Glutamatergic neuron (in vitro differentiated cells): ENCODE results near the gene DENND4B. TPM values are rescaled to one million over a fixed set of nuclear protein-coding genes. Genes with fewer than 3 reads are reported as not detected.
"Not testable (repeated sequence)": the region's sequence is repeated elsewhere in the genome, so short reads cannot be mapped to it uniquely, and the experiment has no call there.

Source experiments
- DNase-seq: peaks from one replicate; pipeline ENCODE4 v3.0.0; 2022
- H3K27ac Mint-ChIP-seq: one replicate; pipeline ENCODE4 v1.8.0; 2020; ENCODE audit warnings: mild to moderate bottlenecking, mixed read lengths, inconsistent platforms; ENCODE audit not compliant: unreplicated experiment
- H3K27me3 Mint-ChIP-seq: one replicate; pipeline ENCODE4 v1.8.0; 2020; ENCODE audit warnings: mild to moderate bottlenecking, moderate library complexity, mixed read lengths, inconsistent platforms; ENCODE audit not compliant: unreplicated experiment
- H3K36me3 Mint-ChIP-seq: one replicate; pipeline ENCODE4 v1.8.0; 2020; ENCODE audit warnings: mild to moderate bottlenecking, mixed read lengths, inconsistent platforms; ENCODE audit not compliant: unreplicated experiment
- H3K4me1 Mint-ChIP-seq: one replicate; pipeline ENCODE4 v1.8.0; 2020; ENCODE audit warnings: mild to moderate bottlenecking, low read depth, mixed read lengths, inconsistent platforms; ENCODE audit not compliant: unreplicated experiment
- H3K4me3 Mint-ChIP-seq: one replicate; pipeline ENCODE4 v1.8.0; 2020; ENCODE audit warnings: mild to moderate bottlenecking, mixed read lengths, inconsistent platforms; ENCODE audit not compliant: unreplicated experiment
- H3K9me3 Mint-ChIP-seq: one replicate; pipeline ENCODE4 v1.8.0; 2020; ENCODE audit warnings: mild to moderate bottlenecking, moderate library complexity, mixed read lengths, inconsistent platforms; ENCODE audit not compliant: unreplicated experiment
- CTCF ChIP-seq: fragments of 200-600 bp; sonication (generic); IDR thresholded peaks from one replicate; pipeline ENCODE4 v1.5.0; 2021; ENCODE audit not compliant: partially characterized antibody, unreplicated experiment
- total RNA-seq: library from RNA; stranded (reverse); fragmentation: NEBNext Ultra II Directional; extraction: Animal tissue kit (Norgen Biotek cat#: 25700); gene quantifications from one replicate; pipeline ENCODE4 v1.2.1, GENCODE V29; 2021; ENCODE audit not compliant: unreplicated experiment

DENND4B gene
- total RNA-seq, 1 donor from 2014 or later: 72.9 TPM

DNA sequence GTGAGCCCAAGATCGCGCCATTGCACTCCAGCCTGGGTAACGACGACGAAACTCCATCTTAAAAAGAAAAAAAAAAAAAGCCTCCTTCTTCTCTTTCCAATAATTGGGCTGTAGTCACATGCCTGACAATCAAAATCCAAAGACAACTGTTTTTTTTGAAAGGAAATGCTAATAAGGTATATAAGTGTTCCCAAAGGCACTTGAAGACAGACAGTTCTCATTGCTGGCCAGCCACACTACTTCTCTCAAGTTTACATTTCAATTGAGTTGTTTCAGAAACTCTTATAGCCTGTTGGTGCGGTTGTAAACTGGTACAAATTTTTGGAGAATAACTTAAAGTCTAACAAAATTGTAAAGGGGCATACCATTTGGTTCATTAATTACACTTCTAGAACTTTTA lies 47.0 kb downstream of the DENND4B start:
- Mint-ChIP-seq H3K4me3 (no peak overlapping the region), H3K36me3 (no peaks in the 10 kb centered on the region), H3K9me3 (no peaks in the 10 kb centered on the region), H3K27ac (no peak overlapping the region), H3K27me3 (no peaks in the 10 kb centered on the region), H3K4me1 (no peaks in the 10 kb centered on the region)
- DNase-seq: no peak
- TF ChIP-seq CTCF: no peak

DNA sequence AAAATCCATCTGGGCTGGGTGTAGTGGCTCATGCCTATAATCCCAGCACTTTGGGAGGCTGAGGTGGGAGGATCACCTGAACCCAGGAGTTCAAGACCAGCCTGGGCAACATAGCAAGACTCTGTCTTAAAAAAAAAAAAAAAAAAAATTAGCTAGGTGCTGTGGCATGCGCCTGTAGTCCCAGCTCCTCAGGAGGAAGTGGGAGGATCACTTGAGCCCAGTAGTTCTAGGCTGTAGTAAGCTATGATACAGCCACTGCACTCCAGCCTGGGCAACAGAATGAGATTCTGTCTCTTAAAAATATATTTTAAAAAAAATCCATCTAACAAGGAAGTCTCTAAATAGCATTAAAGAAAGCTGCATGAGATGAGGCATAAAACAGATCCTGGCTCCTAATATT lies 50.7 kb downstream of the DENND4B start:
- H3K27ac Mint-ChIP-seq, H3K36me3 Mint-ChIP-seq, DNase-seq, H3K9me3 Mint-ChIP-seq, H3K4me3 Mint-ChIP-seq, H3K27me3 Mint-ChIP-seq, H3K4me1 Mint-ChIP-seq: not testable (repeated sequence)

GRCh38 chr1:153891042-153891441 lies 55.5 kb downstream of the DENND4B start:
- H3K4me1 Mint-ChIP-seq, DNase-seq, H3K36me3 Mint-ChIP-seq, H3K27me3 Mint-ChIP-seq, H3K27ac Mint-ChIP-seq, H3K9me3 Mint-ChIP-seq, H3K4me3 Mint-ChIP-seq: not testable (repeated sequence)

GRCh38 chr1:153888533-153888932 lies 58.0 kb downstream of the DENND4B start:
- TF ChIP-seq CTCF: no peak
- no peak for DNase-seq
- no peaks in the 10 kb centered on the region for H3K9me3 Mint-ChIP-seq
- H3K27ac Mint-ChIP-seq: no peak overlapping the region
- peaks cover 3% of the 10 kb centered on the region for H3K4me1 Mint-ChIP-seq
- no peaks in the 10 kb centered on the region for H3K27me3 Mint-ChIP-seq
- H3K36me3 Mint-ChIP-seq: no peaks in the 10 kb centered on the region
- no peak overlapping the region for H3K4me3 Mint-ChIP-seq

DNA sequence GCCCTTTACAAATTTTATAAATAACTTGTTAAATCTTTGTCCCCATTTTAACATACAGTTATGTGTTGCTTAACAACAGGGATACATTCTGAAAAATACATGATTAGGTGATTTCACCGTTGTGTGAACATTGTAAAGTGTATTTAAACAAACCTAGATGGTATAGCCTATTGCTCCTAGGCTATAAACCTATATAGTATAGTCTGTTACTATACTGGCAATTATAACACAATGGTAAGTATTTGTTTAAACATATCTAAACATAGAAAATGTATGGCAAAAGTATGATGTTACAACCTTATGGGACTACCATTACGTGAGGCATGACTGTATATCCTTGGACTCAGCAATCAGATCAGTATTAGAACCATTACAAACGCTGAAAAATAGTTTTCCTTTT lies 60.4 kb downstream of the DENND4B start:
- no peaks in the 10 kb centered on the region for H3K9me3 Mint-ChIP-seq
- TF ChIP-seq CTCF: no peak
- DNase-seq: no peak

DNA sequence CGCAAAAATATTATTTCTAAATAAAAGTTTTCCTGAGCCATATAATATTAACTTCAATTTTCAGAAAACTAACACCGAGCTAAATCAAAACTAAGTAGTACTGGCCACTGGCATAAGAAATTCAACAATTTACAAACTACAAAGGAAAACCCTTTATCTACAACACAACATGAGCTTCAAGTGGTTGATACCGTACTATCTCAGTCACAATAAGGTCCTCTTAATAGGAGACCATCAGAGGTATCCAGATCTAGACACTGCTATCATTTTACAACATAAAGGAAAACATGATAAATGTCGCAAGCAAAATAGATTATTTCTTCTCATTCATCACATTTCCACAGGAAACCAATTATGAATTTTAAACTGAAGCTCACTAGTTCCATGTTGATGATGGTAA lies 63.3 kb downstream of the DENND4B start:
- H3K9me3 Mint-ChIP-seq: peaks cover 2% of the 10 kb centered on the region
- no peaks in the 10 kb centered on the region for H3K36me3 Mint-ChIP-seq
- H3K27me3 Mint-ChIP-seq: no peaks in the 10 kb centered on the region
- no peak overlapping the region for H3K27ac Mint-ChIP-seq
- H3K4me3 Mint-ChIP-seq: no peak overlapping the region
- peaks cover 8% of the 10 kb centered on the region for H3K4me1 Mint-ChIP-seq
- TF ChIP-seq CTCF: no peak
- no peak for DNase-seq

More for the DNA sequence above, 60.4 kb downstream of the DENND4B start:
- no peak overlapping the region for H3K27ac Mint-ChIP-seq
- H3K36me3 Mint-ChIP-seq: no peaks in the 10 kb centered on the region
- H3K27me3 Mint-ChIP-seq: no peaks in the 10 kb centered on the region
- H3K4me3 Mint-ChIP-seq: no peak overlapping the region
- peaks cover 3% of the 10 kb centered on the region for H3K4me1 Mint-ChIP-seq
